ENCODE results near the gene MRPS2. TPM values are rescaled to one million over a fixed set of nuclear protein-coding genes. Genes with fewer than 3 reads are reported as not detected.

MRPS2 gene
- total and polyA plus RNA-seq, 2 donors (not counting 3 experiments of a cell fraction or from before 2014, with no cell fraction given) = 50.8 to 231 TPM

GRCh38 chr9:135509458-135509857 lies 9.0 kb downstream of the MRPS2 start:
- intact Hi-C loops (cut with micrococcal nuclease) (no loop called here), dilution Hi-C loops (cut with MboI; ENCODE audit: extremely low pct_ligation_motif_present, low sequenced_read_pairs) (no loop called here)
- Histone ChIP-seq H3K36me3 (ENCODE audit: control insufficient read depth in 2 of 2, extremely low read depth in 1 of 2, insufficient read depth in 2 of 2, low read length in 2 of 2) (peaks cover 0 to 9% of the 10 kb centered on the region in 2 experiments), H3K4me3 (replicated peaks in 1 of 3; ENCODE audit: insufficient read depth in 1 of 3, low read depth in 1 of 3, low read length in 3 of 3) (no peak overlapping the region), H3K27ac (ENCODE audit: insufficient read depth, low read depth, low read length) (no peak overlapping the region), H3K9ac (replicated peaks; ENCODE audit: extremely low read depth, insufficient read depth, low read length) (no peak overlapping the region), H3K4me2 (ENCODE audit: insufficient read depth, low read length) (no peak overlapping the region), H3K9me1 (replicated peaks; ENCODE audit: control insufficient read depth, extremely low read depth, insufficient read depth, low read length) (no peaks in the 10 kb centered on the region), H3K9me3 (replicated peaks; ENCODE audit: control insufficient read depth, insufficient read depth, low read length) (no peaks in the 10 kb centered on the region), H3K79me2 (ENCODE audit: control insufficient read depth, insufficient read depth, low read length) (no peaks in the 10 kb centered on the region), H3K4me1 (ENCODE audit: control insufficient read depth, extremely low read depth, insufficient read depth, low read length) (peaks cover 4% of the 10 kb centered on the region), H3K27me3 (ENCODE audit: control insufficient read depth in 2 of 2, insufficient read depth in 2 of 2, low read length in 2 of 2) (no peaks in the 10 kb centered on the region), H2AFZ (ENCODE audit: low read depth, low read length) (no peak overlapping the region), H4K20me1 (replicated peaks; ENCODE audit: control insufficient read depth, extremely low read depth, insufficient read depth, low read length) (no peaks in the 10 kb centered on the region)
- no peak for DNase-seq (ENCODE audit: low read depth, low spot score)
- BruUV-seq (replicated peaks) = no TSS peak
- CTCF ChIA-PET = no interaction called here
- no peak for FAIRE-seq
- POLR2A ChIA-PET = no interaction called here
- TF ChIP-seq, protein P1, sequence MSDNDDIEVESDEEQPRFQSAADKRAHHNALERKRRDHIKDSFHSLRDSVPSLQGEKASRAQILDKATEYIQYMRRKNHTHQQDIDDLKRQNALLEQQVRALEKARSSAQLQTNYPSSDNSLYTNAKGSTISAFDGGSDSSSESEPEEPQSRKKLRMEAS (IDR thresholded peaks at IDR 0.05; ENCODE audit: insufficient read depth, insufficient read length) = no peak
- TF ChIP-seq EZH2 (IDR thresholded peaks at IDR 0.05; ENCODE audit: borderline replicate concordance, low read depth, low read length, severe bottlenecking) = no peak
- no peak for TF ChIP-seq POLR2A (IDR thresholded peaks at IDR 0.05; ENCODE audit: low read depth, low read length)
- no peak for TF ChIP-seq POLR2AphosphoS5 (IDR thresholded peaks at IDR 0.05; ENCODE audit: insufficient read depth, low read depth, low read length)
- TF ChIP-seq MYC (IDR thresholded peaks at IDR 0.05; ENCODE audit: low read depth, low read length) = no peak
- no peak for TF ChIP-seq GATA2 (IDR thresholded peaks at IDR 0.05; ENCODE audit: insufficient read depth, insufficient read length, low read depth, low read length)
- no peak for TF ChIP-seq JUN (IDR thresholded peaks at IDR 0.05; ENCODE audit: borderline replicate concordance, insufficient read depth, insufficient read length, low read depth)
- TF ChIP-seq FOS (IDR thresholded peaks at IDR 0.05; ENCODE audit: borderline replicate concordance, insufficient read depth, low read length) = no peak
- TF ChIP-seq, protein P2, sequence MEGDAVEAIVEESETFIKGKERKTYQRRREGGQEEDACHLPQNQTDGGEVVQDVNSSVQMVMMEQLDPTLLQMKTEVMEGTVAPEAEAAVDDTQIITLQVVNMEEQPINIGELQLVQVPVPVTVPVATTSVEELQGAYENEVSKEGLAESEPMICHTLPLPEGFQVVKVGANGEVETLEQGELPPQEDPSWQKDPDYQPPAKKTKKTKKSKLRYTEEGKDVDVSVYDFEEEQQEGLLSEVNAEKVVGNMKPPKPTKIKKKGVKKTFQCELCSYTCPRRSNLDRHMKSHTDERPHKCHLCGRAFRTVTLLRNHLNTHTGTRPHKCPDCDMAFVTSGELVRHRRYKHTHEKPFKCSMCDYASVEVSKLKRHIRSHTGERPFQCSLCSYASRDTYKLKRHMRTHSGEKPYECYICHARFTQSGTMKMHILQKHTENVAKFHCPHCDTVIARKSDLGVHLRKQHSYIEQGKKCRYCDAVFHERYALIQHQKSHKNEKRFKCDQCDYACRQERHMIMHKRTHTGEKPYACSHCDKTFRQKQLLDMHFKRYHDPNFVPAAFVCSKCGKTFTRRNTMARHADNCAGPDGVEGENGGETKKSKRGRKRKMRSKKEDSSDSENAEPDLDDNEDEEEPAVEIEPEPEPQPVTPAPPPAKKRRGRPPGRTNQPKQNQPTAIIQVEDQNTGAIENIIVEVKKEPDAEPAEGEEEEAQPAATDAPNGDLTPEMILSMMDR (IDR thresholded peaks at IDR 0.05; ENCODE audit: extremely low read depth in 1 of 2, insufficient read depth in 1 of 2, low read depth in 1 of 2, low read length in 2 of 2) = no peak

All from endothelial cell of umbilical vein (primary cell).